H1 (cell line): ENCODE data around the gene CEACAM7. TPM values are rescaled to one million over a fixed set of nuclear protein-coding genes. Genes with fewer than 3 reads are reported as not detected.

Source experiments
- YY1 ChIP-seq: IDR thresholded peaks from 2 replicates; pipeline ENCODE4 v1.6.1; 2011; ENCODE audit warnings: low read depth, mild to moderate bottlenecking, low read length
- polyA plus RNA-seq, 7 experiments: library from polyadenylated mRNA; depleted of rRNA in 3 of 7; stranded (reverse) in 5 of 7; unstranded in 2 of 7; fragments of >200 nt in 5 of 7; fragments of 200-250 nt in 2 of 7; gene quantifications; 1 replicate in 5 of 7; 2 replicates in 1 of 7; 4 replicates in 1 of 7; pipeline versions ENCODE4 v1.2.1 to v1.2.3, GENCODE V29; 2011 to 2013; ENCODE audit warnings: missing spikeins in 2 of 7, mixed read lengths in 2 of 7
- total RNA-seq: library from RNA; stranded (reverse); fragmentation: NEBNext Ultra II Directional; extraction: Animal tissue kit (Norgen Biotek cat#: 25700); gene quantifications from 2 replicates; pipeline ENCODE4 v1.2.1, GENCODE V29; 2021

The CEACAM7 gene
- total and polyA plus RNA-seq, 2 of the 8 experiments (the other 6 are each of a cell fraction or from before 2014, with no cell fraction given) = not detected

DNA sequence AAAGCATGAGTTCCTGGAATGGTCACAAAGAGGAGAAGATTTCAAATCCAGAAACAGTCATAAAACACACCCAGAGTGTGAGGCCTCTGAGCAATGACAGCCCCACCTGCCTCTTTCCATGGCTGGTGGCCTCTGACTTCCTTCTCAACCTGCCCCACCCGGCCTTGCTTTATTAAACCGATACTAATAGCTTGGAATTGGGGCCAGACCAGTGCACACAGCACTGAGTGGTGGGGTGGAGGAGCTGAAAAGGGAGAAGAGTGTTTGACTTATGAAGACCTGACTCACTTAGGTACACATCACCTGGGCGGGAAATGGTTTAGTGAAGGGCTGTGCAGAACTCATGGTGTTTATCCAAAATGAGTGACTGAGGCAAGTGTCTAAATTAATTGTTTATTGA is 46.5 kb upstream of the CEACAM7 start (continued):
- TF ChIP-seq YY1 = no peak
